IMR-90 (cell line): ENCODE measurements around the gene ERC2.

Source experiments
- BHLHE40 ChIP-seq: fragments of 150-350 bp; IDR thresholded peaks from 2 replicates; pipeline ENCODE4 v1.6.1; 2016; ENCODE audit warnings: mild to moderate bottlenecking, low read depth, low read length
- CEBPB ChIP-seq: IDR thresholded peaks from 2 replicates; pipeline ENCODE4 v1.6.1; 2012; ENCODE audit warnings: low read depth, low read length, improper control_type of control experiment
- CHD1 ChIP-seq: IDR thresholded peaks from 2 replicates; pipeline ENCODE4 v1.6.1; 2012; ENCODE audit warnings: low read depth, low read length, improper control_type of control experiment
- FOS ChIP-seq: fragments of 150-350 bp; IDR thresholded peaks from 2 replicates; pipeline ENCODE4 v1.6.1; 2016; ENCODE audit warnings: low read depth, low read length
- MAZ ChIP-seq: IDR thresholded peaks from 2 replicates; pipeline ENCODE4 v1.6.1; 2012; ENCODE audit warnings: low read depth, mild to moderate bottlenecking, low read length, improper control_type of control experiment, moderate library complexity, borderline replicate concordance
- MXI1 ChIP-seq: IDR thresholded peaks from 2 replicates; pipeline ENCODE4 v1.6.1; 2012; ENCODE audit warnings: low read depth, mild to moderate bottlenecking, low read length, moderate library complexity, borderline replicate concordance
- NFE2L2 ChIP-seq: fragments of 150-350 bp; IDR thresholded peaks from 2 replicates; pipeline ENCODE4 v1.6.1; 2016; ENCODE audit warnings: low read depth, mild to moderate bottlenecking, low read length
- POLR2A ChIP-seq: IDR thresholded peaks from 2 replicates; pipeline ENCODE4 v1.6.1; 2012; ENCODE audit warnings: mild to moderate bottlenecking, low read depth, low read length
- RAD21 ChIP-seq: IDR thresholded peaks from 2 replicates; pipeline ENCODE4 v1.6.1; 2012; ENCODE audit warnings: low read length, improper control_type of control experiment
- RFX5 ChIP-seq: IDR thresholded peaks from 2 replicates; pipeline ENCODE4 v1.8.0; 2012; ENCODE audit warnings: low read depth, mild to moderate bottlenecking, low read length, moderate library complexity
- TF ChIP-seq, protein P1 (sequence below): conservative IDR thresholded peaks from 2 replicates; pipeline ENCODE4 v1.5.1; 2012; ENCODE audit warnings: mild to moderate bottlenecking, low read depth, low read length, improper control_type of control experiment
- TF ChIP-seq, protein P2 (sequence below): fragments of 150-350 bp; IDR thresholded peaks from 2 replicates; pipeline ENCODE4 v1.6.1; 2017; ENCODE audit warnings: mild to moderate bottlenecking, antibody characterized with exemption, low read length, low read depth

DNA sequence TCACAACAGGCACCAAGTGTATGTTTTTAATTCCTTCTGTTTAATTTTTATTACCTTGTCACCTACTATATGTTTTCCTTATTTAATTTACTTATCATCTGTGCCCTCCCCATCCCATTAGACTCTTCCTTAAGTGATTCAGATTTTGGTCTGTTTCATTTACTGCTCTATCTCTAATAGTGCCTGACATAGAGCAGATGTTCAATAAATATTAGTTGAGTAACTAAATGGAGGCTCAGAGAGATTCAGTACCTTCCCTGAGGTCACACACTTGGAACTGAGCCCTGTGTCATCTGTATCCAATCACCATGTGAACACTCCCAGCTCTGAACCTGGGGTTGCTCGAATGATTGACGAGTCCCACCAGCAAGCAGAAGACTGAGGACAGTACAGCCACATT is 663.1 kb downstream of the ERC2 start:
- TF ChIP-seq, protein P1, sequence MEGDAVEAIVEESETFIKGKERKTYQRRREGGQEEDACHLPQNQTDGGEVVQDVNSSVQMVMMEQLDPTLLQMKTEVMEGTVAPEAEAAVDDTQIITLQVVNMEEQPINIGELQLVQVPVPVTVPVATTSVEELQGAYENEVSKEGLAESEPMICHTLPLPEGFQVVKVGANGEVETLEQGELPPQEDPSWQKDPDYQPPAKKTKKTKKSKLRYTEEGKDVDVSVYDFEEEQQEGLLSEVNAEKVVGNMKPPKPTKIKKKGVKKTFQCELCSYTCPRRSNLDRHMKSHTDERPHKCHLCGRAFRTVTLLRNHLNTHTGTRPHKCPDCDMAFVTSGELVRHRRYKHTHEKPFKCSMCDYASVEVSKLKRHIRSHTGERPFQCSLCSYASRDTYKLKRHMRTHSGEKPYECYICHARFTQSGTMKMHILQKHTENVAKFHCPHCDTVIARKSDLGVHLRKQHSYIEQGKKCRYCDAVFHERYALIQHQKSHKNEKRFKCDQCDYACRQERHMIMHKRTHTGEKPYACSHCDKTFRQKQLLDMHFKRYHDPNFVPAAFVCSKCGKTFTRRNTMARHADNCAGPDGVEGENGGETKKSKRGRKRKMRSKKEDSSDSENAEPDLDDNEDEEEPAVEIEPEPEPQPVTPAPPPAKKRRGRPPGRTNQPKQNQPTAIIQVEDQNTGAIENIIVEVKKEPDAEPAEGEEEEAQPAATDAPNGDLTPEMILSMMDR: no peak
- TF ChIP-seq POLR2A (no peak), RAD21 (no peak), MAZ (no peak), MXI1 (no peak), BHLHE40 (no peak), RFX5 (no peak), CEBPB (no peak), CHD1 (no peak), NFE2L2 (no peak), FOS (no peak)
- TF ChIP-seq, protein P2, sequence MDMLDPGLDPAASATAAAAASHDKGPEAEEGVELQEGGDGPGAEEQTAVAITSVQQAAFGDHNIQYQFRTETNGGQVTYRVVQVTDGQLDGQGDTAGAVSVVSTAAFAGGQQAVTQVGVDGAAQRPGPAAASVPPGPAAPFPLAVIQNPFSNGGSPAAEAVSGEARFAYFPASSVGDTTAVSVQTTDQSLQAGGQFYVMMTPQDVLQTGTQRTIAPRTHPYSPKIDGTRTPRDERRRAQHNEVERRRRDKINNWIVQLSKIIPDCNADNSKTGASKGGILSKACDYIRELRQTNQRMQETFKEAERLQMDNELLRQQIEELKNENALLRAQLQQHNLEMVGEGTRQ: no peak
